HEK293 (cell line): Measurements from ENCODE around the gene TRIM22.
"Not testable (repeated sequence)": the region's sequence is repeated elsewhere in the genome, so short reads cannot be mapped to it uniquely, and the experiment has no call there.

Source experiments
- CTCF ChIA-PET: fragments of 350-600 bp; formaldehyde crosslinking; extraction: SDS; loops from one replicate; lab custom pipeline; 2021; ENCODE audit warnings: antibody characterized with exemption; lab: Yijun Ruan, JAX
- POLR2A ChIA-PET: fragments of 300-600 bp; formaldehyde crosslinking; extraction: SDS; loops from one replicate; lab custom pipeline; 2020; ENCODE audit warnings: antibody characterized with exemption, inconsistent platforms; lab: Yijun Ruan, JAX
- H3K27ac ChIP-seq: fragments of 200-500 bp; sonication (Bioruptor generic); 2 replicates; pipeline ENCODE4 v1.5.1; 2014; ENCODE audit warnings: low read depth, low read length, control low read depth, inconsistent platforms; ENCODE audit errors: extremely low read depth
- H3K36me3 ChIP-seq, 2 experiments: fragments of 200-500 bp in 1 of 2; sonication (Bioruptor generic) in 1 of 2; 1 replicate in 1 of 2; 2 replicates in 1 of 2; pipeline ENCODE4 v1.5.1; 2014 to 2017; ENCODE audit warnings: inconsistent platforms in 2 of 2, low read length in 2 of 2; ENCODE audit not compliant: control insufficient read depth in 2 of 2, insufficient read depth in 1 of 2
- H3K4me1 ChIP-seq: fragments of 200-500 bp; sonication (Bioruptor generic); 2 replicates; pipeline ENCODE4 v1.5.1; 2014; ENCODE audit warnings: mild to moderate bottlenecking, low read length, inconsistent platforms; ENCODE audit not compliant: control insufficient read depth, insufficient read depth
- H3K4me3 ChIP-seq: 2 replicates; pipeline ENCODE4 v1.5.1; 2011; ENCODE audit warnings: low read depth, mild to moderate bottlenecking, control low read depth, low read length, moderate library complexity
- H3K9me3 ChIP-seq: fragments of 200-500 bp; sonication (Bioruptor generic); 2 replicates; pipeline ENCODE4 v1.5.1; 2014; ENCODE audit warnings: low read depth, low read length, inconsistent platforms; ENCODE audit not compliant: control insufficient read depth, insufficient read depth
- GFI1B ChIP-seq: fragments of 450-650 bp; formaldehyde crosslinking; IDR thresholded peaks from 2 replicates; pipeline ENCODE4 v1.5.1; 2016; ENCODE audit warnings: missing biosample characterization, missing genetic modification characterization
- GLIS1 ChIP-seq: fragments of 450-650 bp; formaldehyde crosslinking; IDR thresholded peaks from 2 replicates; pipeline ENCODE4 v1.5.1; 2016; ENCODE audit warnings: missing biosample characterization, missing genetic modification characterization
- PRDM1 ChIP-seq: fragments of 450-650 bp; formaldehyde crosslinking; IDR thresholded peaks from 2 replicates; pipeline ENCODE4; 2016; ENCODE audit warnings: missing biosample characterization, missing genetic modification characterization
- ZFHX2 ChIP-seq: fragments of 450-650 bp; formaldehyde crosslinking; conservative IDR thresholded peaks from 2 replicates; pipeline ENCODE4 v1.5.1; 2016; ENCODE audit warnings: missing biosample characterization, missing genetic modification characterization
- ZFP41 ChIP-seq: fragments of 450-650 bp; formaldehyde crosslinking; IDR thresholded peaks from 2 replicates; pipeline ENCODE4 v1.5.1; 2016; ENCODE audit warnings: missing biosample characterization, missing genetic modification characterization, borderline replicate concordance
- ZFP69B ChIP-seq: fragments of 450-650 bp; formaldehyde crosslinking; IDR thresholded peaks from 2 replicates; pipeline ENCODE4 v1.5.1; 2016; ENCODE audit warnings: missing biosample characterization, missing genetic modification characterization
- ZNF146 ChIP-seq: fragments of 450-650 bp; formaldehyde crosslinking; IDR thresholded peaks from 2 replicates; pipeline ENCODE4 v1.5.1; 2016; ENCODE audit warnings: missing biosample characterization, missing genetic modification characterization
- ZNF184 ChIP-seq: fragments of 450-650 bp; IDR thresholded peaks from 2 replicates; pipeline ENCODE4 v1.5.1; 2018; ENCODE audit warnings: missing biosample characterization, mild to moderate bottlenecking, missing genetic modification characterization
- ZNF202 ChIP-seq: fragments of 450-650 bp; formaldehyde crosslinking; IDR thresholded peaks from 2 replicates; pipeline ENCODE4 v1.5.1; 2016; ENCODE audit warnings: missing biosample characterization, missing genetic modification characterization, borderline replicate concordance
- ZNF350 ChIP-seq: fragments of 450-650 bp; formaldehyde crosslinking; IDR thresholded peaks from 2 replicates; pipeline ENCODE4 v1.5.0; 2017; ENCODE audit warnings: missing biosample characterization, mild to moderate bottlenecking, missing genetic modification characterization
- ZNF404 ChIP-seq: fragments of 450-650 bp; formaldehyde crosslinking; IDR thresholded peaks from 2 replicates; pipeline ENCODE4 v1.5.1; 2017; ENCODE audit warnings: missing biosample characterization, missing genetic modification characterization
- ZNF530 ChIP-seq: fragments of 450-650 bp; formaldehyde crosslinking; IDR thresholded peaks from 2 replicates; pipeline ENCODE4 v1.5.1; 2016; ENCODE audit warnings: low read depth, missing biosample characterization, missing genetic modification characterization
- ZNF558 ChIP-seq: fragments of 450-650 bp; formaldehyde crosslinking; IDR thresholded peaks from 2 replicates; pipeline ENCODE4 v1.5.1; 2016; ENCODE audit warnings: missing biosample characterization, missing genetic modification characterization
- ZNF664 ChIP-seq: fragments of 450-650 bp; formaldehyde crosslinking; IDR thresholded peaks from 2 replicates; pipeline ENCODE4 v1.5.1; 2016; ENCODE audit warnings: missing biosample characterization, missing genetic modification characterization
- ZNF670 ChIP-seq: fragments of 450-650 bp; formaldehyde crosslinking; IDR thresholded peaks from 2 replicates; pipeline ENCODE4 v1.5.1; 2016; ENCODE audit warnings: missing biosample characterization, missing genetic modification characterization, low read depth
- ZNF76 ChIP-seq: fragments of 450-650 bp; formaldehyde crosslinking; IDR thresholded peaks from 2 replicates; pipeline ENCODE4; 2016; ENCODE audit warnings: low read depth, missing biosample characterization, missing genetic modification characterization, borderline replicate concordance
- ZNF792 ChIP-seq: fragments of 450-650 bp; formaldehyde crosslinking; IDR thresholded peaks from 2 replicates; pipeline ENCODE4 v1.5.1; 2016; ENCODE audit warnings: missing biosample characterization, missing genetic modification characterization
- ZXDB ChIP-seq: fragments of 450-650 bp; formaldehyde crosslinking; IDR thresholded peaks from 2 replicates; pipeline ENCODE4 v1.5.1; 2016; ENCODE audit warnings: missing biosample characterization, missing genetic modification characterization
- TF ChIP-seq, protein P1 (sequence below): fragments of 450-650 bp; formaldehyde crosslinking; IDR thresholded peaks from 2 replicates; pipeline ENCODE4 v1.5.1; 2016; ENCODE audit warnings: missing biosample characterization, missing genetic modification characterization

Gene TRIM22

DNA sequence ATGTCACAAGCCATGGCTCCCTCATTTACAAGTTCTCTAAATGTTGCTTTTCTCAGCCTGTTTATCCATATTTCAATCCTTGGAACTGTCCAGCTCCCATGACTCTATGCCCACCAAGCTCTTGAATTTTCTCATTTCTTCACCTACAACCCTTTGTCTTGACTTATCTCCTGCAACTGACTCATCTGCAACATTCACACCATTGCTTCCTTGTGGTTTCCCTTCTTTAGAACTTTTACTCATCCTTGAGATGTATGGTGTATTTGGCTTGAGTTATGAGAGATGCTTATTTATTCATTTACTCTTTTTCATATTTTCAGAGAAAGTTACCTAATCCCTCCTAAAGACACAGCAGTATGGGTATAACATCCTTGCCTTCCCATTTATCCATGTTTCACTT is 46.0 kb upstream of the TRIM22 start (continued):
- TF ChIP-seq ZNF184 (tag by site-specific recombination) (no peak), GFI1B (tag by site-specific recombination) (no peak)

DNA sequence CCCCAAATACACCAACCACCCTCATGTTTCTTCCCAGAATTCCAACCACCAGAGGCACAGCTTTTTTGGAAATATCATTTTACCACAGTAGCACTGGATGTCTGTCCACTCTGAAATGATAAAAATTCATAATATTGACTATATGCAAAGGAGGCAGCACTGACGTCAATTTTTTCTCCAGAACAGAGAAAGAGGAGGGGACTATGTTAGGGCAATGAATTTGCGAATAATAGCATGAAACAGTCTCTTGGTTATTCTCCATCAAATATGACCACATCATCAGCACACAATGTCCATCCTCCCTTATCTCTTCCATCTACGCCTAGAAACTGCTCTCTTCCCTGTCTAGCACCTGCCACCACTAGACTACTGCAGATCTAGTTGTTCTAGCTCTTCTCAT is 43.5 kb upstream of the TRIM22 start:
- ChIA-PET CTCF (interaction anchor here (1.4 kb wide), 1 partner anchor 8 kb away, joined by 3 read pairs; no protein-coding TSS in a partner anchor), POLR2A (no interaction called here)
- H3K4me1 ChIP-seq: no peaks in the 10 kb centered on the region
- no peaks in the 10 kb centered on the region for H3K36me3 ChIP-seq
- no peak for TF ChIP-seq PRDM1 (tag by site-specific recombination)
- TF ChIP-seq ZNF670 (tag by site-specific recombination): no peak
- no peak for TF ChIP-seq GLIS1 (tag by site-specific recombination)
- TF ChIP-seq ZNF530 (tag by site-specific recombination): no peak
- no peak for TF ChIP-seq ZNF76 (tag by site-specific recombination)
- no peak for TF ChIP-seq ZFP41 (tag by site-specific recombination)
- H3K27ac ChIP-seq: no peak overlapping the region
- no peaks in the 10 kb centered on the region for H3K9me3 ChIP-seq
- no peak overlapping the region for H3K4me3 ChIP-seq

DNA sequence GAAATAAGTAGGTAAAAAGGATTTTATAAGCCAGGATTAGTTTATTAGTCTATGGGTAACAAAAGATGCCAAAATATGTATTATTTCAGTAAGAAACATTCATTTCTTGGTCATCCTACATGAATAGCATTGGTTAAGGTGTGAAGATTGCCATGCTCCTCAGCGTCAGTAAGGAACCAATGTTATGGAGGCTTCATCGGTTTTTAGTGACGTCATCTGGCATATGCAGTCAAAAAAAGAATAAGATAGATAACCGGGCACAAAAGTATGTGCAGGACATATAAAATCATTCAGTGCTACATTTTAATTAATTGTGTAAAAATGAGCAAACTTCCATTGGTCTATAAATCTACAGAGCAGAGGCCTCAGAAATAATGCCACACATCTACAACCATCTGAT is 34.1 kb upstream of the TRIM22 start:
- no peaks in the 10 kb centered on the region for H3K4me1 ChIP-seq
- ChIA-PET POLR2A (no interaction called here), CTCF (no interaction called here)
- H3K36me3 ChIP-seq: no peaks in the 10 kb centered on the region
- H3K4me3 ChIP-seq: no peak overlapping the region
- no peak overlapping the region for H3K27ac ChIP-seq
- no peaks in the 10 kb centered on the region for H3K9me3 ChIP-seq
- no peak for TF ChIP-seq ZFP69B (tag by site-specific recombination)
- TF ChIP-seq ZXDB (tag by site-specific recombination): no peak
- TF ChIP-seq ZFHX2 (tag by site-specific recombination): no peak
- TF ChIP-seq ZNF558 (tag by site-specific recombination): no peak
- no peak for TF ChIP-seq ZNF404 (tag by site-specific recombination)
- TF ChIP-seq ZNF350 (tag by site-specific recombination): no peak
- TF ChIP-seq ZNF792: no peak
- TF ChIP-seq, protein P1, sequence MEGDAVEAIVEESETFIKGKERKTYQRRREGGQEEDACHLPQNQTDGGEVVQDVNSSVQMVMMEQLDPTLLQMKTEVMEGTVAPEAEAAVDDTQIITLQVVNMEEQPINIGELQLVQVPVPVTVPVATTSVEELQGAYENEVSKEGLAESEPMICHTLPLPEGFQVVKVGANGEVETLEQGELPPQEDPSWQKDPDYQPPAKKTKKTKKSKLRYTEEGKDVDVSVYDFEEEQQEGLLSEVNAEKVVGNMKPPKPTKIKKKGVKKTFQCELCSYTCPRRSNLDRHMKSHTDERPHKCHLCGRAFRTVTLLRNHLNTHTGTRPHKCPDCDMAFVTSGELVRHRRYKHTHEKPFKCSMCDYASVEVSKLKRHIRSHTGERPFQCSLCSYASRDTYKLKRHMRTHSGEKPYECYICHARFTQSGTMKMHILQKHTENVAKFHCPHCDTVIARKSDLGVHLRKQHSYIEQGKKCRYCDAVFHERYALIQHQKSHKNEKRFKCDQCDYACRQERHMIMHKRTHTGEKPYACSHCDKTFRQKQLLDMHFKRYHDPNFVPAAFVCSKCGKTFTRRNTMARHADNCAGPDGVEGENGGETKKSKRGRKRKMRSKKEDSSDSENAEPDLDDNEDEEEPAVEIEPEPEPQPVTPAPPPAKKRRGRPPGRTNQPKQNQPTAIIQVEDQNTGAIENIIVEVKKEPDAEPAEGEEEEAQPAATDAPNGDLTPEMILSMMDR: no peak
- no peak for TF ChIP-seq ZNF202 (tag by site-specific recombination)
- TF ChIP-seq ZNF664: no peak

DNA sequence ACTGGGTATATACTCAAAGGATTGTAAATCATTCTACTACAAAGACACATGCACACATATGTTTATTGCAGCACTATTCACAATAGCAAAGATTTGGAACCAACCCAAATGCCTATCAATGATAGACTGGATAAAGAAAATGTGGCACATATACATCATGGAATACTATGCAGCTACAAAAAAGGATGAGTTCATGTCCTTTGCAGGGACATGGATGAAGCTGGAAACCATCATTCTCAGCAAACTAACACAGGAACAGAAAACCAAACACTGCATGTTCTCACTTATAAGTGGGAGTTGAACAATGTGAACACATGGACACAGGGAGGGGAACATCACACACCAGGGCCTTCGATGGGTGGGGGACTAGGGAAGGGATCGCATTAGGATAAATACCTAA is 32.6 kb upstream of the TRIM22 start:
- H3K27ac ChIP-seq, CTCF ChIA-PET, H3K4me3 ChIP-seq, H3K36me3 ChIP-seq, H3K9me3 ChIP-seq, H3K4me1 ChIP-seq, POLR2A ChIA-PET: not testable (repeated sequence)
- TF ChIP-seq ZNF146 (tag by site-specific recombination): peak; percentile 59
